ENCODE results near the gene C16orf54. TPM values are rescaled to one million over a fixed set of nuclear protein-coding genes. Genes with fewer than 3 reads are reported as not detected.

C16orf54 gene
- total RNA-seq, 1 experiment from 2014 or later = not detected

- Histone ChIP-seq H2AFZ (ENCODE audit: low read length) (no peak overlapping the region), H3K23me2 (ENCODE audit: insufficient read length, low read depth, low read length, poor library complexity, severe bottlenecking) (no peaks in the 10 kb centered on the region), H3T11ph (ENCODE audit: low read length) (no peak overlapping the region), H4K5ac (ENCODE audit: insufficient read length, low read depth, low read length) (no peak overlapping the region), H3K27ac (ENCODE audit: insufficient read length, low read depth, low read length) (no peak overlapping the region), H3K79me1 (ENCODE audit: insufficient read depth, low read depth, low read length, poor library complexity, severe bottlenecking) (no peaks in the 10 kb centered on the region), H4K20me1 (ENCODE audit: control insufficient read depth, insufficient read depth, insufficient read length) (peaks cover 2% of the 10 kb centered on the region), H3K4me1 (ENCODE audit: insufficient read depth, low read length) (no peaks in the 10 kb centered on the region), H3K14ac (ENCODE audit: insufficient read depth, low read length) (no peak overlapping the region), H3K79me2 (ENCODE audit: insufficient read depth, low read length) (no peaks in the 10 kb centered on the region), H2BK20ac (ENCODE audit: low read depth, low read length, poor library complexity, severe bottlenecking) (no peak overlapping the region), H3K27me3 (ENCODE audit: insufficient read depth, low read length) (no peaks in the 10 kb centered on the region), H2BK120ac (ENCODE audit: low read depth, low read length, poor library complexity, severe bottlenecking) (no peak overlapping the region), H4K8ac (replicated peaks; ENCODE audit: insufficient read length, low read depth, low read length) (no peak overlapping the region), H2BK15ac (ENCODE audit: low read depth, low read length) (no peak overlapping the region), H3K9me3 (ENCODE audit: control insufficient read depth, low read depth, low read length) (no peaks in the 10 kb centered on the region), H3K4me2 (ENCODE audit: insufficient read depth, insufficient read length, low read length) (no peak overlapping the region), H2AK5ac (ENCODE audit: insufficient read length, low read length) (no peak overlapping the region), H2BK5ac (ENCODE audit: insufficient read length, low read length) (no peak overlapping the region), H3K18ac (ENCODE audit: insufficient read length, low read depth, low read length) (no peak overlapping the region), H3K9ac (ENCODE audit: extremely low read depth, insufficient read length, low read length) (no peak overlapping the region), H3K56ac (ENCODE audit: insufficient read length, low read depth, low read length) (no peak overlapping the region), H3K4ac (ENCODE audit: low read depth, low read length) (no peak overlapping the region), H3K23ac (ENCODE audit: insufficient read length, low read depth, low read length) (no peak overlapping the region), H2BK12ac (ENCODE audit: insufficient read length, low read depth, low read length) (no peak overlapping the region), H4K91ac (ENCODE audit: insufficient read length, low read depth, low read length) (no peak overlapping the region)
- Mint-ChIP-seq H3K27ac (peak overlapping the region; percentile 24 to 28 (median 26); a peak in 3 of 7 replicates), H3K27me3 (ENCODE audit: low read depth) (no peaks in the 10 kb centered on the region; the same call in 1 of the 2 replicates), H3K36me3 (ENCODE audit: insufficient read depth in 1 of 3, low read depth in 3 of 3) (peaks cover 42 to 84% (median 75%) of the 10 kb centered on the region in 3 experiments), H3K9me3 (no peaks in the 10 kb centered on the region), H3K4me3 (no peak overlapping the region), H3K4me1 (0 out of 4 replicates have a peak, but pooled peaks cover 0 to 3% of the 10 kb centered on the region in 2 experiments)
- no CpG with 5 or more reads among the region's 5 CpGs for WGBS (ENCODE audit: extremely low coverage, insufficient read length, low lambda C conversion rate)
- DNase-seq = no peak
- TF ChIP-seq CTCF (conservative IDR thresholded peaks at IDR 0.05) = peak; percentile 47
Measured at GRCh38 chr16:29736112-29736511, 9.7 kb downstream of the C16orf54 start.

Measured in H9 (cell line).